GM19240 (cell line): Measurements from ENCODE around the gene USP24.
A peak's percentile ranks its signal among the peaks of the same experiment; 100 is the strongest.

Experiments used
- DNase-seq: peaks from one replicate; pipeline ENCODE4 v3.0.0; 2011; ENCODE audit warnings: low spot score; ENCODE audit not compliant: insufficient read length

USP24 gene, protein sequence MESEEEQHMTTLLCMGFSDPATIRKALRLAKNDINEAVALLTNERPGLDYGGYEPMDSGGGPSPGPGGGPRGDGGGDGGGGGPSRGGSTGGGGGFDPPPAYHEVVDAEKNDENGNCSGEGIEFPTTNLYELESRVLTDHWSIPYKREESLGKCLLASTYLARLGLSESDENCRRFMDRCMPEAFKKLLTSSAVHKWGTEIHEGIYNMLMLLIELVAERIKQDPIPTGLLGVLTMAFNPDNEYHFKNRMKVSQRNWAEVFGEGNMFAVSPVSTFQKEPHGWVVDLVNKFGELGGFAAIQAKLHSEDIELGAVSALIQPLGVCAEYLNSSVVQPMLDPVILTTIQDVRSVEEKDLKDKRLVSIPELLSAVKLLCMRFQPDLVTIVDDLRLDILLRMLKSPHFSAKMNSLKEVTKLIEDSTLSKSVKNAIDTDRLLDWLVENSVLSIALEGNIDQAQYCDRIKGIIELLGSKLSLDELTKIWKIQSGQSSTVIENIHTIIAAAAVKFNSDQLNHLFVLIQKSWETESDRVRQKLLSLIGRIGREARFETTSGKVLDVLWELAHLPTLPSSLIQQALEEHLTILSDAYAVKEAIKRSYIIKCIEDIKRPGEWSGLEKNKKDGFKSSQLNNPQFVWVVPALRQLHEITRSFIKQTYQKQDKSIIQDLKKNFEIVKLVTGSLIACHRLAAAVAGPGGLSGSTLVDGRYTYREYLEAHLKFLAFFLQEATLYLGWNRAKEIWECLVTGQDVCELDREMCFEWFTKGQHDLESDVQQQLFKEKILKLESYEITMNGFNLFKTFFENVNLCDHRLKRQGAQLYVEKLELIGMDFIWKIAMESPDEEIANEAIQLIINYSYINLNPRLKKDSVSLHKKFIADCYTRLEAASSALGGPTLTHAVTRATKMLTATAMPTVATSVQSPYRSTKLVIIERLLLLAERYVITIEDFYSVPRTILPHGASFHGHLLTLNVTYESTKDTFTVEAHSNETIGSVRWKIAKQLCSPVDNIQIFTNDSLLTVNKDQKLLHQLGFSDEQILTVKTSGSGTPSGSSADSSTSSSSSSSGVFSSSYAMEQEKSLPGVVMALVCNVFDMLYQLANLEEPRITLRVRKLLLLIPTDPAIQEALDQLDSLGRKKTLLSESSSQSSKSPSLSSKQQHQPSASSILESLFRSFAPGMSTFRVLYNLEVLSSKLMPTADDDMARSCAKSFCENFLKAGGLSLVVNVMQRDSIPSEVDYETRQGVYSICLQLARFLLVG (N-terminal part only)

DNA sequence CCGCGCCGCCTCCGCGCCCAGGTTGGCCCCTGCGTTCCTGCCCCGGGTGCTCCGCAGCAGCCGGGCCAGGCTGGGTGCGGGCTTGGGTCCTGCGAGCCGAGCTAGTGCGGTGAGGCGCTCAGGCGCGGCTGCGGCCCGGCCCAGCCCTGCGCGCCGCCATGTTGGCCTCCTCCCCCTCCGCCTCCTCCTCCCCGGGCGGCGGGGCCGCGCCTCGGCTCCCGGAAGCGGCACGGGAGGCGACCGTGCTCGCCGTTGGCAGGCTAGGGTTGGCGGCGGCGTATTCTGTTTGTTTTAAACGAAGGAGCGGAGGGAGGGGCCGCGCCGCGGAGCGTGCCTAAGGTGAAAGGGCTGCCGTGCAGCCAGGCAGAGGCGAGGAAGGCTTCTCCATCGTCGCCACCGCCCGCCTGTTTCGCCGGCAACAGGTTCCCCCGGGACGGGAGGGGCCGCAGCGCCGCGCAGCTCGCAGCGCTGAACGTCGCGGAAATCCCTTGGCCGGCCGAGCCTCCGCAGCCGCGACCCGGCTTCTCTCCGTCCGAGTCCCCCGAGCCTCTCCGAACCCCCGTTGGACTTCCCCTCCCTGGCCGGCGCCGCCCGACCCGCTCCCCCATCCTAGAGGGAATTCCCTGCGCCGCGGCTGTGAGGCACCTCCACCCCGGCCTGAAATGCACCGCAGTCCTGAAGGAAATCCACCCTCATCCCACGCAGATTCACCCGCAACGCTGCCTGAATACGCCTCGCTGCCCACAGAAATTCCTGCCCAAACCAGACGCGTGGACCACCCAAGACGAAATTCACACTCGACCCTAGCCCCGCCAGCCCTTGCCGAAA is at the start of gene USP24:
Gene USP24, minus strand, starts transcription at position 171 of the 828 bp plus-strand sequence. CDS start 251 bp downstream, outside the sequence.
- DNase-seq = peak; percentile 66

DNA sequence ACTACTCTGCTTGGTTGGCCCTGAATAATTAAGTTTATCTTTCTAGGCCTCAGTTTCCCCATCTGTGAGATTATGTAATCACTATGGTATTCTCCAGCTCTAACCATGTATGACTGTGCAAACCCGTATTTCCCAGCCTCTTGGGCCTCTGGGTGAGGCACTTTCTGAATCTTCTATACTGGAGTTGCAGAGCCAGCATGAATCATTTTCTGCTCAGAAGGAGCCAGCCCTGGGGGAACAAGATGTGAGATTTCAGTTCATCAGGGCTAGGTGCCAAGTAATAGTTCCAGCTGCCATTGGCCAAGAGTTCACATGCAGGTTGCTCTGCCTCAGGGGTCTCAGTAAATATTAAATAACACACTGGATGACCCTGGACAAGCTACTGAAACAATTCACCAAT is 47.7 kb upstream of the USP24 start:
- no peak for DNase-seq

- DNase-seq = no peak
Measured at GRCh38 chr1:55259911-55260609, 44.9 kb upstream of the USP24 start.

GRCh38 chr1:55257958-55258357 is 42.8 kb upstream of the USP24 start:
- no peak for DNase-seq

GRCh38 chr1:55255901-55256300 is 40.7 kb upstream of the USP24 start:
- DNase-seq = no peak

DNA sequence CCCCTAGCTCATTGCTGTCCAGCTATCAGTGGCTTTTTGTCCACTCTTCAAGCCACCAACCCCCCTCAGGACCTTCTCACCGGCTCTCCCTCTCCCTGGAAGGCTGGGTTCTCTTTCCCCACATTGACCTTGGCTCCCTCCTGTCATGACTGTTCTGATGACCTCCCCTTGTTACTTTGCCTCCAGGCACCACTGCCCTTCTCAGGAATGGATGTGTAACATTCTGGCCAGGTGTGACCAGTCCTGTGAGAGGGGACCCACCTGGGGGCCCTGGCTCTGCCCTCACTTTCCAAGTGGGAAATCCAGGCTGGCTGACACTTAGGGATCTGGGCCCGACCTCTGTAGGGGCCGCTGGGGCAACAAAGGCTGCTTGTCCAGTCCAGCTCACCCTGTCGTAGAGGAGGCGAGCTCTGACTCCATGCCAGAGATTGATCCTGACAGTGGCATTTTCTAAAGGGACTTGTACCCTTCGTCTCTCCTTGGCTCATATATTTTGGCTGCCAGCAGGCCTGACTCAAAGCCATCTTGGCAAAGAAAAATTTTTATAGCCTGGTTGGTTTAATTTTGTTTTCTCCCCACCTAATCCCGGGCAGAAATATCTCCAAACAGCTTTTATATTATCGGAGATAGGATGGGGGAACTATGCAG is 37.9 kb upstream of the USP24 start:
- DNase-seq = no peak

GRCh38 chr1:55250399-55251075 is 35.4 kb upstream of the USP24 start:
- DNase-seq = no peak

DNA sequence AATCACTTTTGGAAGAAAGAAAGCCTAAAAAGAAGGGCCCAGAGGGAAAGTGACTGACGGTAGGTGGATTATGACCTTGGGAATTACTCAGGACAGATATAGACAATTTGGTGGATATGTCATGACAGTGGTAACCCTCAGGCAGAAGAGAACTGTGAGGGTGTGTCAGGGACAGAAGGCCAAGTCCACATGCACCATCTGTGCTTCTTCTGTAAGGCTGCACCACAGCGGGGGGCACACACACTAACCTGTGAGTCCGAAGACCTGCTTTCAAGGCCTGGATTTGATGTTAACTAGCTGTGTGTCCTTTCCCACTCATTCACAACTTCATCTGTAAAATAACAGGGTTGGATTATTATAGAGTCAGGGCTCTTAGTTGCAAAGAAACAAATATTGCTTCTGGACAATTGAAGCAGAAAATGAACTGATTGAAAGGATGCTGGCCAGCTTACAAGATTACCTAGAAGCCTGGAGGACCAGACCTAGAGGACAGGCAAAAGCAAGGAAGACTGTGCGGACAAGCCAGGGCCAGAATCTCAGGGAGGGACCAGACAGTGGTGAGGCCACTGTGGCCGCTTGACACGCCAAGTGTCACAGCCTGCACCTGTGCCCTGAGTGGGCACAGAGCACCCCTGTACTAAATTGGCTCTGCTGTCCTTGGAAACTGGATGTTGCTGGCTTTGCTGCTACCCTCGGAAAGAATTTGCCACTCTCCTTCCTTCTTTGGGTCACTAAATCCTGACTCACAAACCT is 34.7 kb upstream of the USP24 start:
- no peak for DNase-seq

DNA sequence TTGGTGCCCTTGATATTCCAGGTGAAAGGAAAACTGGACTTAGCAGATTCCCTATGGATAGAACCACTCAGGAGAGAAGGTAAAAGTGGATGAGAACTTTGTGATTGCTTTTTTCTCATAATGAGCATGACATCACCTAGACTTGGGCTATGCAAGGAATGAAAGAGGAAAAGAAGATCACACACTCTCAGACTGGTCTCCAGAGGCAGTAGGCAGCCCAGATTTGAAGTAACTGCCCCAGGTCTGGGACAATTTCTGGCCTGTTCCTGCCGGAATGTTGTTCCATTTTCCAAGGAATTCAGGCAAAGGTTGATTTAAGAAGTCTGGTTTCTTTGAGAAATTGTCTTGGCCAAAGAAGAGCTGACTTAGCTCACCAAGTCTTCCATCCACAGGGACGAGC is 31.7 kb upstream of the USP24 start:
- no peak for DNase-seq

DNA sequence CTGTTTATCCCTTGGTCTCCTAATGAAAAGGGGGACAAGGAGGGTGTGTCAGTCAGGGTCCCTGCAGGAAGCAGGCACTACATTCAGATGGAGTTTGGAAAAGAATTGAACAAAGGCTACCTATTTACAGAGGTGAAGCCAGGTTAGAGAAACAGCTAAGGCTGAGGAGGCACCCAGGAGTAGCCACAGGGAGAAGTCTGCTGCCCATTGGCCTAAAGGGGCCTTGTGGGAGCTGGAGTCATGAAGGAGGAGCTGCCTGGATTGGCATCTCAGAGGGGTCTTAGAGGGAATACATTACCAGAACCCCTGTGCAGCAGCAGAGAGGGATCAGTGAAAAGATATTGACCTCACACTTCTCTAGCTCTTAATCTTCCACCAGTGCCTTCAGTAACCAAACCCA is 31.2 kb upstream of the USP24 start:
- no peak for DNase-seq

DNA sequence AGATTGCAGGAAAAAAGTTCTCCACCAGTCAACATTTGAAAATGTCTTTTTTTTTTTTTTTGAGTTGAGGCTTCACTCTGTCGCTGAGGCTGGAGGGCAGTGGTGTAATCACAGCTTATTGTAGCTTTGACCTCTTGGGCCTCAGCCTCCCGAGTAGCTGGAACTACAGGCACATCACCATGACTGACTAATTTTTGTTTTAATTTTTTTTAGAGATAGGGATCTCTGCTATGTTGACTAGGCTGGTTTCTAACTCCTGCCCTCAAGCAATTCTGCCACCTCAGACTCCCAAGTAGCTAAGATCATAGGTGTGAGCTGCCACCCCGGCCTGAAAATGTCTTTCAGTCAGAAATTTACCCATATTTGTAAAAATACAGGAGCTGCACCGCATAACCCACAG is 30.6 kb upstream of the USP24 start:
- no peak for DNase-seq

DNA sequence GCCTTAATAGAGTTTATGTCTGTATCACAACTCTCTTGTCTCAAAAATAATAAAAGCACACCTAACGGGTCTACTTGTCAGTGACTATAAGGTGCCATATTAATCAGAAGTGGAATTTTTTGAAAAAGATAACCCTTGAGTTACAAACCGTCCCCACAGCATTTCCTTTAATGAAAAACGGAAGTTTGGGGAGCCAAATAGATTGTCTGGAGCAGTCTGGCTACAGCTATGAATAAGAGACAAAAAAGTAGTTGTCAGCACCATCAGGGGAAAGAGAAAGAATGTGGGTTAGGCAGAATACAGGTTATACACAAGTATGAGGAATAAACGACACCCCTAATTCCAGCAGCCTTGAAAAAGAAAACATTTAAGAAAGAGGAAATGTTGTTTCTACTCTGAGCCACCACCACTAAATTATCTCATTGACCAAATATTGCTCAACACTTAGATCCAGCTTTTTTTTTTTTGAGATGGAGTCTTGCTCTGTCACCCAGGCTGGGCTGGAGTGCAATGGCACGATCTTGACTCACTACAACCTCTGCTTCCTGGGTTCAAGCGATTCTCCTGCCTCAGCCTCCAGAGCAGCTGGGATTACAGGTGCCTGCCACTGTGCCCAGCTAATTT is 29.4 kb upstream of the USP24 start:
- no peak for DNase-seq

DNA sequence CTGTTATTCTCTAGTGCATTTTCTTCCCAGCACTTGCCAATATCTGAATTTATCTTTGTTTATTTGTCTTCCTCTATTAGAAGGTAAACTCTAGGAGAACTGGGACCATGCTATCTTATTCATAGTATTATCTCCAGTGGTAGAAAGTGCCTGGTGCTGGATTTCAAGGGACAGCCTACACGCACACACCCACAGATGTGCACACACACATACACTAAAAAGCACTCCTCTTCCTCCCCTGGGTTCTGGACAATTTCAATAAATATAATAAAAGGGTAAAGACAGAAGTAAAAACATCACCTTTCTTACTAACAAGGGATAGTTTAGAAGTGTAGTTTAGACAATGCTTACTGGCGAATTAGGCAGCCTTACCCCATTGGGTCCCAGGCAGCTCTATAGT is 28.5 kb upstream of the USP24 start:
- no peak for DNase-seq

DNA sequence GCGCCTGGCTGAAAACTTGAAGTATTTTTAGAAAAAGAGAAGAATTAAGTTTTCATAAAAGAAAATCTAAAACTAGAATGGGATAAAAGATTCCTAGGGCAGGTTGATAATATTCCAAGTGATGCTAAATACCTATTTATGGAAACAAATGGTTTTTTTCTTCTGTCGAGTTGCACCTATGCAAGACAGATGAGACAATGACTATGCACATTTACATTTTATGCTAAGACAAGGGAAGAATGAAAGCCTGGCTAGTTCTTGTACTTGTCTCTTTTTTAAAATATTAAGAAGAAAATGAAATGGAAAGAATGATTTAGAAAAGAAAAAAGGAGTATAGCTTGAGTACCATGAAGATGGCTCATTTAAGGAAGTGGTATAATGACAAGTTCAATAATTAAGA is 24.4 kb upstream of the USP24 start:
- no peak for DNase-seq

DNA sequence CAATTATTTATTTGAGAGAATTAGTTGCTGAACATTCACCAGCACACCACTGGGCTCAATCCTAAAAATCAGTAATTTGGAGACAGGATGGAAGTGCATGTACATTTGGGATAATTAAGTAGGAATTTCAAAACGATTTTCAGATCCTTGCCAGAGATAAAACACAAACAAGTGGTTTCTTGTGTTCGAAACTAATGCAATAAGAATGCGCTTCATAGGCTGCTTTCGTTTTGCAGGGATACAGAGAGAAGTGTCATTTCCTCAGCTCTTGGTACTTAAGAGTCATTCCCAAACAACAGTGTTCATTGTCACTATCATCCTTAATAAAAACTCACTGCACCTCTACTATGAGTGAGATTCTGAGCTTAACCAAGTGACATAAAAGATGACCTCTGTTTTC is 20.6 kb upstream of the USP24 start:
- DNase-seq = no peak

DNA sequence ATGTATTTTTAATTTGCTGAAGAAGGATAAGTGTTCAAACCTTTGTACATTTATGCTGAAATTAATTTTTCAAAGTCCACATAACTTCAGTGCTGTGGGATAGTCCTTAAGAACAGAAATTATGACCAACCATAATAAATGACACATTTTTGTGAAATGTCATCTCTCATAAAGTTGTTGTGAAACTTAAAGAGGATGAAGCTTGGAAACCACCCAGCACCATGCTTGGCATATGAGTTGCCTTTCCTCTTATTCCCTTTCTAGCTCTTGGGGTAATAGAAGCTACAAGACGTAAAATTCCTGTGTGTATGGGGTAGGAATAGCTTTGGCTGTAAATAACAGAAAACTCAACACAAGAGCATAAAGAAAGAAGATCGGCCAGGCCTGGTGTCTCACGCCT is 18.9 kb upstream of the USP24 start:
- DNase-seq = no peak

- DNase-seq = no peak
Measured at GRCh38 chr1:55233145-55233777, 18.1 kb upstream of the USP24 start.
